GM18511 (cell line): Measurements from ENCODE around the gene ADGRV1.
A peak's percentile ranks its signal among the peaks of the same experiment; 100 is the strongest.

Source experiments
- ATAC-seq: cut with Tn5 transposase; IDR thresholded peaks from one replicate; pipeline ENCODE4 v1.9.1; 2021; ENCODE audit warnings: mild to moderate bottlenecking, moderate library complexity; ENCODE audit not compliant: unreplicated experiment

Gene ADGRV1

GRCh38 chr5:91146230-91146629 is 587.6 kb downstream of the ADGRV1 start:
- ATAC-seq = no peak

- ATAC-seq = no peak
Observed at GRCh38 chr5:91146905-91147600, 588.5 kb downstream of the ADGRV1 start.

GRCh38 chr5:91150234-91150633 is 591.6 kb downstream of the ADGRV1 start:
- no peak for ATAC-seq

- no peak for ATAC-seq
Observed at GRCh38 chr5:91150636-91151035, 592.0 kb downstream of the ADGRV1 start.

GRCh38 chr5:91151947-91152346 is 593.4 kb downstream of the ADGRV1 start:
- ATAC-seq = no peak

- ATAC-seq = no peak
Observed at GRCh38 chr5:91154338-91154737, 595.7 kb downstream of the ADGRV1 start.

- no peak for ATAC-seq
Observed at GRCh38 chr5:91155274-91155673, 596.7 kb downstream of the ADGRV1 start.

- ATAC-seq = no peak
Observed at GRCh38 chr5:91156242-91156641, 597.6 kb downstream of the ADGRV1 start.

GRCh38 chr5:91158011-91158410 is 599.4 kb downstream of the ADGRV1 start:
- ATAC-seq = no peak

GRCh38 chr5:91159647-91160046 is 601.0 kb downstream of the ADGRV1 start:
- ATAC-seq = no peak

GRCh38 chr5:91160714-91161285 is 602.2 kb downstream of the ADGRV1 start:
- no peak for ATAC-seq

GRCh38 chr5:91162534-91163381 is 604.2 kb downstream of the ADGRV1 start:
- peak; percentile 99 for ATAC-seq

GRCh38 chr5:91164424-91164823 is 605.8 kb downstream of the ADGRV1 start:
- ATAC-seq = no peak

- ATAC-seq = no peak
Observed at GRCh38 chr5:91166059-91166807, 607.6 kb downstream of the ADGRV1 start.

GRCh38 chr5:91168859-91169258 is 610.3 kb downstream of the ADGRV1 start:
- no peak for ATAC-seq

- ATAC-seq = no peak
Observed at GRCh38 chr5:91170266-91170665, 611.7 kb downstream of the ADGRV1 start.

GRCh38 chr5:91171322-91171721 is 612.7 kb downstream of the ADGRV1 start:
- ATAC-seq = no peak

GRCh38 chr5:91174396-91174795 is 615.8 kb downstream of the ADGRV1 start:
- ATAC-seq = no peak

- peak; percentile 54 for ATAC-seq
Observed at GRCh38 chr5:91175708-91176107, 617.1 kb downstream of the ADGRV1 start.

GRCh38 chr5:91176288-91177016 is 617.9 kb downstream of the ADGRV1 start:
- no peak for ATAC-seq
